ENCODE measurements around the gene HYPK. TPM values are rescaled to one million over a fixed set of nuclear protein-coding genes. Genes with fewer than 3 reads are reported as not detected.

Gene HYPK, protein sequence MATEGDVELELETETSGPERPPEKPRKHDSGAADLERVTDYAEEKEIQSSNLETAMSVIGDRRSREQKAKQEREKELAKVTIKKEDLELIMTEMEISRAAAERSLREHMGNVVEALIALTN
- total RNA-seq, result 5.7 and 6.3 TPM in 2 replicates

DNA sequence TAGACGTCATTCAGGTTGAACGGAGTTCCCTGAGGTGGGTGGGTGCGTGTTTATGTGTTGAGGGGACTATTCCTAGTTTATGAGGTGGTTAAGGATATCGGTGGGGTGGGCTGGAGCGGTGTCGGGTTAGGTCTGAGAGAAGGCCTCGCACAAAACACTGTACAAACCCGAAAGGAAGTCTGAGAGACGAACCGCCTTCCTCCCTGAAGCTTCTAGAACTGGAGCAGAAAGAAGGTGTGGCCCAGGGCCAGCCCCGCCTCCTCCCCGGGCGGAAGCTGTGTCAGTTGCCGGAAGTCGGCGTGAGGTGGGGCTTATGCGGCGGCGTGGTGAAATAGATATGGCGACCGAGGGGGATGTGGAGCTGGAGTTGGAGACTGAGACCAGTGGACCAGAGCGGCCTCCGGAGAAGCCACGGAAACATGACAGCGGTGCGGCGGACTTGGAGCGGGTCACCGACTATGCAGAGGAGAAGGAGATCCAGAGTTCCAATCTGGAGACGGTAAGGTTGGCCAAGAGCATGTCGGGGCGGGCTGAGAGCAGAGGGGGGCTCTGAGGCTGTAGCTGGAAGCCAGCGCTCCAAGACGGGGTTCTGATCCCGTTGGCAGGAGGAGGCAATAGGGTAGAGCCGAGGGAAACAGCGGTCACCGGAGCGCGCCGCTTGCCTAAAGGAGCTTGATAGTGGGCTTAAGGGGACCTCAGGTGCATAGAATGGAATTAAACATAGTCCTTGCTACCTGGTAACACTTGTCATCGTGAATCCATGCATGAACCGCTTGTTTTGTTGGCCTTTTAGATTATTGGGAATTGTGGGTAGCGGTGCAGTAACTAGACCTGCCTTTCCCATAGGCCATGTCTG lies at the start of gene HYPK:
Gene HYPK, plus strand, starts transcription at position 314 of the 856 bp plus-strand sequence. Its CDS starts 24 bp downstream, at position 338.

DNA sequence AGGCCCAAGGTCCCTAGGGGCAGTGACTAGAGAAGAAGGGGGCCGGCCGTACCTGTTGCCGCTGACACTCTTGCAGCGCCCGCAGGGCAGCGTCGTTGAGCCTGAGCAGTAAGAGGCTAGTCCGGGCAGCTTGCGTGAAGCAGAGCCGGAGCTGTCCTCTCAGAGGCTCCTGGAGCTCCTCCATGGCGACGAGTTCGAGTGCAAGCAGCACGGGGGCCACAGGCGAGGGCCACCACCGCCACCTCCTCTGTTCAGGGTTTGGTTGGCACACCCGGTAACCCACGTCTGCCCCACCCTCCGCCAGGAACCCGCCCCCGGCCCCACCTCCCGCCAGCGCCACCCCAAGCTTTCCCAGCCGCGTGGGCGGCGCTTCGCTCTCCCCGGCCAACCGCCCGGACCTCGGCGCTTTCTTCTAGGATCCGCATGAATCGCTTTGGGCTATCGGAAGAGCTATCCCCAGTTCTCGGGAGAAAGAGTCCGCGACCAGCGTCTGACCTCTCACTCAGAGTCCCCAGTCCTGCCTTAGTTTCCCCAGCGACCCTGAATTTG lies 23.6 kb upstream of the HYPK start, which contains the start of gene ELL3:
Gene ELL3, minus strand, starts transcription at position 249 of the 549 bp plus-strand sequence. Its CDS starts 65 bp downstream, at position 184.

GRCh38 chr15:43791993-43792760 lies 8.2 kb upstream of the HYPK start, which contains the start of gene SERF2:
Gene SERF2 (plus strand): TSS chr15:43792320. CDS start chr15:43792377, 57 bp downstream.

DNA sequence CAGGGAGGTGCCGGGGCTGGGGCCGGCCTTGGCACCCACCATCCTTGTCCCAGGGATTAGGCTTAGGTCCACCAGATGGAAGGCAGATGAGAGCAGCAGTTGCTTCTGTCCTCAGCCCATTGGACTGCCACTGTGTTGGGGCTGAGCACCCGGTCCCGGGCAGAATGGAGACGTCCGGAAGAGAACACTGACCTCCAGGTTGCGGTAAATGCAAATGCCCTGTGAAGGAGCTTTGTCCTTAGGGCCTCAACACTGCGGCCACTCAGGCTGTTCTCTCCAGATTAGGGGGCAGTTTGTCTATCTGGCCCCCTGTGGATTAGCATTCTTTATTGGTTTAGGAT lies 484 bp upstream of the HYPK start, which contains the start of gene SERINC4:
Gene SERINC4, minus strand, starts transcription at position 276 of the 341 bp plus-strand sequence. Its CDS starts 234 bp downstream, at position 42.

DNA sequence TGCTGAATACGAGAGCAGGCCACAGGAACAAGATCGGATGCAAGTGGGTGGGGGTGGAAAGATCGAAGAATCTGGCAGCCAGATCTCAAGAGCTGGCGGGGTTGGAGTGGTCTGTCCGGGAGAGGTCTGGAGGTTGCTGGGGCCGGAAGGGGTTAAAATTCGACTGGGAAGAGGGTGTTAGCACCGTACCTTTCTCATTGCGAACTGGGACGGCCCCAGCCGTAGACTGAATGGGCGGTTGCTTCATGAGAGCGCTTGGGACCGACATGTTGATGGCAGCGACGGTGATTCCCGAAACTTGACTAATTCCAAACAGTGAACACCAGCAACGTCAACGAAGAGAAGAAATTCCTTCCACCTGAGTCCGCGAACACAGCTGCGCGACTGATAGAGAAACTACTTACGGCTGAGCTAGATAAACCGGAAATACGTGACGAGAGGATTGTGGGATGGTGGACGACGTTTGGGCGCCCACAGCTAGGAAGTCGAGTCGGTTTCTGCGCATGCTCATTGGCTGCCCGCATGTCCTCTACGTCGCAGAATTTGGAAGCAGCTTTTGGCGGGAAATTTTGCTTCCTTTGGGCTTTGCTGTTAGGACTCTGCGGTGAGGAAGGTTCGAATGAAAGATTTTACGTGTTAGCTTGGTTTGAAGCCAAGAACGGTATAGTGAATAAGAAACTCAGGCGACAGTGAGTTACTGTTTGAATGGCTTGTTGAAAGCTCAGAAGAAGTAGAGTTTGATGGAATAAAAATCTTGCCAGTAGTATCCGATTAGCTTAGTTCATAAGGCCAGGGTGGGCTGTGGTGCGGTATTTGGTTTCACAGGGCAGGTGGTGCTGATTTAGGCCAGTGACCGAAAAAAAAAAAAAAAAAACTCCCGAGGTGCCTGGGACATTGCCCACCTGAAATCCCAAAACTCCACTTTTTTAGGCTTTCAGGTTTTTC lies 24.2 kb downstream of the HYPK start, which contains the start of gene MFAP1:
Gene MFAP1, minus strand, starts transcription at position 389 of the 945 bp plus-strand sequence. Its CDS starts 121 bp downstream, at position 268.

GRCh38 chr15:43826508-43827341 lies 26.3 kb downstream of the HYPK start, which contains the start of gene WDR76:
Gene WDR76 (plus strand): TSS chr15:43827002. CDS start chr15:43827033, 31 bp downstream.

Small RNA genes within 50 kb of the gene (small RNA-seq; reads per million reads assigned to genes)
- gene MIR1282, result not detected

Other genes with a start within 250 kb of the HYPK start
- 21.0 and 44.5 TPM in 2 replicates for gene PPIP5K1, start 210.4 kb upstream of the HYPK start, total RNA-seq
- gene CKMT1B, start 206.6 kb upstream of the HYPK start, total RNA-seq, result not detected in 2 replicates
- under 0.01 TPM in 1 of 2 replicates, not detected in the other for gene STRC, start 181.8 kb upstream of the HYPK start, total RNA-seq
- gene CATSPER2, start 151.8 kb upstream of the HYPK start, total RNA-seq, result 0.24 and 0.65 TPM in 2 replicates
- not detected in 2 replicates for gene CKMT1A, start 106.7 kb upstream of the HYPK start, total RNA-seq
- gene PDIA3, start 54.2 kb upstream of the HYPK start, total RNA-seq, result 159 and 163 TPM in 2 replicates
- 2.4 and 3.6 TPM in 2 replicates for gene ELL3, start 23.6 kb upstream of the HYPK start, total RNA-seq
- 274 and 621 TPM in 2 replicates for gene SERF2, start 8.3 kb upstream of the HYPK start, total RNA-seq
- gene SERINC4, start 379 bp upstream of the HYPK start, total RNA-seq, result under 0.01 and 0.12 TPM in 2 replicates
- 11.9 and 14.3 TPM in 2 replicates for gene MFAP1, start 24.1 kb downstream of the HYPK start, total RNA-seq
- gene WDR76, start 26.4 kb downstream of the HYPK start, total RNA-seq, result 4.5 and 4.6 TPM in 2 replicates